Skeletal muscle tissue (tissue), 4 donors: Measurements from ENCODE around the gene TMEM258. TPM values are rescaled to one million over a fixed set of nuclear protein-coding genes. Genes with fewer than 3 reads are reported as not detected.
A peak's percentile ranks its signal among the peaks of the same experiment; 100 is the strongest.

Source experiments
- H3K27ac ChIP-seq: one replicate; pipeline ENCODE4 v1.7.0; 2013; ENCODE audit warnings: mild to moderate bottlenecking, low read depth, low read length, inconsistent platforms
- H3K27me3 ChIP-seq, 3 donors: one replicate each; pipeline ENCODE4 v1.7.0; 2013; ENCODE audit warnings: low read length in 3 of 3; ENCODE audit not compliant: control insufficient read depth in 3 of 3, insufficient read depth in 3 of 3
- H3K36me3 ChIP-seq, 3 donors: one replicate each; pipeline ENCODE4 v1.7.0; 2013; ENCODE audit warnings: low read length in 3 of 3; ENCODE audit not compliant: control insufficient read depth in 3 of 3, insufficient read depth in 3 of 3
- H3K4me1 ChIP-seq, 3 donors: one replicate each; pipeline ENCODE4 v1.7.0; 2013; ENCODE audit warnings: low read length in 3 of 3, mild to moderate bottlenecking in 3 of 3; ENCODE audit not compliant: control insufficient read depth in 3 of 3, insufficient read depth in 3 of 3
- H3K4me3 ChIP-seq, 3 donors: one replicate each; pipeline ENCODE4 v1.7.0; 2013; ENCODE audit warnings: low read length in 3 of 3
- H3K9ac ChIP-seq, 3 donors: one replicate each; pipeline ENCODE4 v1.7.0; 2013; ENCODE audit warnings: low read length in 3 of 3, mild to moderate bottlenecking in 3 of 3, moderate library complexity in 2 of 3, low read depth in 1 of 3
- H3K9me3 ChIP-seq, 3 donors: one replicate each; pipeline ENCODE4 v1.7.0; 2013; ENCODE audit warnings: low read length in 3 of 3; ENCODE audit not compliant: control insufficient read depth in 3 of 3
- total RNA-seq: library from RNA; depleted of rRNA; stranded (reverse); fragments of >200 nt; gene quantifications from one replicate; pipeline ENCODE4 v1.2.3, GENCODE V29; 2014
- donor health status: Osteomylitis.

Gene TMEM258
- total RNA-seq, 1 donor from 2014 or later: 118 TPM

- Histone ChIP-seq H3K9me3 (no peaks in the 10 kb centered on the region), H3K27ac (peak overlapping the region; percentile 76), H3K36me3 (no peaks in the 10 kb centered on the region), H3K9ac (peak overlapping the region; percentile 53 to 69 (median 59)), H3K4me3 (peak overlapping the region; percentile 35 to 79 (median 69)), H3K27me3 (peaks cover 4 to 24% (median 16%) of the 10 kb centered on the region in 3 donors), H3K4me1 (peaks cover 10 to 30% (median 27%) of the 10 kb centered on the region in 3 donors)
Measured at GRCh38 chr11:61826930-61827570, 34.7 kb upstream of the TMEM258 start.

- Histone ChIP-seq H3K27me3 (no peaks in the 10 kb centered on the region), H3K9me3 (no peaks in the 10 kb centered on the region), H3K9ac (no peak overlapping the region), H3K27ac (no peak overlapping the region), H3K4me3 (no peak overlapping the region), H3K36me3 (no peaks in the 10 kb centered on the region), H3K4me1 (peaks cover 15 to 20% (median 15%) of the 10 kb centered on the region in 3 donors)
Measured at GRCh38 chr11:61820174-61820573, 27.8 kb upstream of the TMEM258 start.

- Histone ChIP-seq H3K4me3 (peak overlapping the region in 2 of 3 donors; percentile 51 to 96), H3K27ac (no peak overlapping the region), H3K9me3 (no peaks in the 10 kb centered on the region), H3K27me3 (peaks cover 0 to 2% (median 0%) of the 10 kb centered on the region in 3 donors), H3K4me1 (peaks cover 15 to 25% (median 18%) of the 10 kb centered on the region in 3 donors), H3K36me3 (peaks cover 0 to 3% (median 0%) of the 10 kb centered on the region in 3 donors), H3K9ac (peak overlapping the region in 1 of 3 donors; percentile 93)
Measured at GRCh38 chr11:61817471-61818202, 25.2 kb upstream of the TMEM258 start.

DNA sequence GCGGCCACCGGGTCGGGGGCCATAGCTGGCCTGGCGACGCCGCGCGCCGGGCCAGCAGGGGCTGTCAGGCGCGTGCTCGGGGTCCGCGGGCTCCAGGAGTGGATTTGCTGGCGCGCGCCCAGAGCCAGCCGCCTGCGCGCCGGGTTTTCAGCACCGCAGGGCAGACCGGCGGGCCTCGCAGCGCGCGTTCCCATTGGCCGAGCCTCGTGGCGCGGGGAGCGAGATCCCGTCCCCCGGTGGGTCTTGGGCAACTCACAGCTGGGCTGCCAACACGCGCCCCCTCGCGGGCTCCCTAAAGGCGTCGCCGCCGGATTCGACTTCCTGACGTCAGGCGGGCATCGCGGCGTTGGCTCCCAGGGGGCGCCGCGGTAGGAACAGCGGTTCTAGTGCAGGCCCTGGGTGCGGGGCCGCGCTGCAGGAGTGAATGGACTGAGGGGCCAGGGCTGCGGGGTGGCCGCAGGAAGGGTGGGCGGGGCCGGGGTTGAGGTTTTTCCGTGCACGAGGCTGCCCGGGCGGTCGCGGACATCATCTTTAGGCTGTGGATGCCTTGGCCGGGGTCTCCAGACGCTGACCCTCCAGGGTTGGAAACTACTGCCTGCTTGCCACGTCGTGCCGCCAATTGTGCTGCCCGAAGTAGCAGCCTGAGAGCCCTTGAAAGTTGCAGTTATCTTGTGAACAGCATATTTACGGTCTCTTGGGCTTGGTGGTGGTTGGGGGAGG, 24.5 kb upstream of the TMEM258 start, which contains the start of gene FADS1:
TSS of gene FADS1 (minus strand) at position 268 of the 720 bp plus-strand sequence. CDS start at position 194, 74 bp downstream.
- H3K27me3 ChIP-seq: peaks cover 0 to 2% (median 0%) of the 10 kb centered on the region in 3 donors
- H3K4me1 ChIP-seq: peaks cover 15 to 25% (median 18%) of the 10 kb centered on the region in 3 donors
- peaks cover 4 to 7% (median 5%) of the 10 kb centered on the region in 3 donors for H3K36me3 ChIP-seq
- H3K4me3 ChIP-seq: peak within 1 kb of the TSS; percentile 84 to 96 (median 89)
- H3K9me3 ChIP-seq: no peaks in the 10 kb centered on the region
- H3K27ac ChIP-seq: peak within 1 kb of the TSS; percentile 91
- H3K9ac ChIP-seq: peak within 1 kb of the TSS; percentile 83 to 93 (median 88)

DNA sequence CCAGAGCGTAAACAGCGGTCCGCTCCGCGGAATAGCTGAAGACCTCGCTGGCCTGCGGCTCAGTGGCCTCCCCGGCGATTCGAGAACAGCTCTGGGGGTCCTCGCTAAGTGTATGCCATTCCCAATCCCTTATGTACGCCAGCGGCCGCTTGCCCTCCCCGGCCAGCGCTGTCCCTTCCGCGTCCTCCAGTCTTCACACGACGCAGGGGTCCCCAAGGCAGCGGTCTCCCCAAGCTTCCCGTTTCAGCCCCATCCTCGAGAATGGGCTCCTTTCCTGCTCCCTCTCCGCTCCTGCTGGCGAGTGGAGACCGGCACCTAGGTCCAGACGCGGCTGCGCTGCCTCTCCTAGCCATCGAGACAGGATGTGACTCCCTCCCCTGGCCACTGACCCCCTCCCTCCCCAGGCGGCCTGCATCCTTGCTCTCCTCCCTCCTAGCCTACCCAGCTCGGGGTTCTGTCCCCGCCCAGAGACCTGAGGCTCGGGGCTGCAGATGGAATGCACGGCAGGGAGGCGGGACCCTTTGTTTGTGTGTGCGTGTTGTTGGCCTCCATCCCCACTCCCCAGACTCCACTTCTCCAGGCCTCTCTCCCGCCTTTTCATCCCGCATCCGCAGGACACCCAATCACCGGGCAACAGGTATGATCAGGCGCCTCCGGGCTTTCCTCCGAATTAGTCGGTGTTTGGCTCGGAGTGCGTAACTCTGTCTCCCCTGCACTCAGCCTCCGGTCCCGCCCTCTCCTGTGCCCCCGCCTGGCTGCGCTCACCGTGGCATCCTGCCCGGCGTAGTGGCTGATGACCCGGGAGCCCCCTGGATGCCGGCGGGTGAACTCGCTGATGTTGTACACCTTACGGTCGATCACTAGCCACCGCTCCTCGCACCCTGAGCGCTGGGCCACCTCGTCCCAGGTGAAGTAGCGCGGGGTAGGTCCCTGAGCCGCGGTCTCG, 23.7 kb upstream of the TMEM258 start:
- Histone ChIP-seq H3K4me3 (peak overlapping the region; percentile 84 to 96 (median 89)), H3K27me3 (peaks cover 0 to 2% (median 0%) of the 10 kb centered on the region in 3 donors), H3K36me3 (peaks cover 5 to 9% (median 5%) of the 10 kb centered on the region in 3 donors), H3K9ac (peak overlapping the region; percentile 83 to 93 (median 88)), H3K9me3 (no peaks in the 10 kb centered on the region), H3K27ac (peak overlapping the region; percentile 91), H3K4me1 (peaks cover 15 to 25% (median 18%) of the 10 kb centered on the region in 3 donors)

- peak overlapping the region; percentile 84 to 96 (median 89) for H3K4me3 ChIP-seq
- H3K4me1 ChIP-seq: peaks cover 15 to 25% (median 16%) of the 10 kb centered on the region in 3 donors
- peak overlapping the region; percentile 91 for H3K27ac ChIP-seq
- H3K27me3 ChIP-seq: peaks cover 0 to 2% (median 0%) of the 10 kb centered on the region in 3 donors
- H3K36me3 ChIP-seq: peaks cover 5 to 16% (median 7%) of the 10 kb centered on the region in 3 donors
- H3K9me3 ChIP-seq: no peaks in the 10 kb centered on the region
- peak overlapping the region; percentile 83 to 93 (median 88) for H3K9ac ChIP-seq
Measured at GRCh38 chr11:61814958-61815789, 22.8 kb upstream of the TMEM258 start.

- peaks cover 7 to 20% (median 7%) of the 10 kb centered on the region in 3 donors for H3K36me3 ChIP-seq
Measured at GRCh38 chr11:61814247-61814957, 22.0 kb upstream of the TMEM258 start.

More at GRCh38 chr11:61814247-61814957, 22.0 kb upstream of the TMEM258 start:
- Histone ChIP-seq H3K4me1 (peaks cover 15 to 25% (median 16%) of the 10 kb centered on the region in 3 donors), H3K4me3 (peak overlapping the region; percentile 84 to 96 (median 89)), H3K27me3 (peaks cover 0 to 2% (median 0%) of the 10 kb centered on the region in 3 donors), H3K27ac (peak overlapping the region; percentile 91), H3K9ac (peak overlapping the region; percentile 59 to 93 (median 83)), H3K9me3 (no peaks in the 10 kb centered on the region)
